ENCODE data around the gene CHCHD6. TPM values are rescaled to one million over a fixed set of nuclear protein-coding genes. Genes with fewer than 3 reads are reported as not detected.
A peak's percentile ranks its signal among the peaks of the same experiment; 100 is the strongest.

CHCHD6 gene
- total and polyA plus RNA-seq, 2 of the 4 experiments (the other 2 are of a cell fraction) = 18.8 to 28.9 TPM

DNA sequence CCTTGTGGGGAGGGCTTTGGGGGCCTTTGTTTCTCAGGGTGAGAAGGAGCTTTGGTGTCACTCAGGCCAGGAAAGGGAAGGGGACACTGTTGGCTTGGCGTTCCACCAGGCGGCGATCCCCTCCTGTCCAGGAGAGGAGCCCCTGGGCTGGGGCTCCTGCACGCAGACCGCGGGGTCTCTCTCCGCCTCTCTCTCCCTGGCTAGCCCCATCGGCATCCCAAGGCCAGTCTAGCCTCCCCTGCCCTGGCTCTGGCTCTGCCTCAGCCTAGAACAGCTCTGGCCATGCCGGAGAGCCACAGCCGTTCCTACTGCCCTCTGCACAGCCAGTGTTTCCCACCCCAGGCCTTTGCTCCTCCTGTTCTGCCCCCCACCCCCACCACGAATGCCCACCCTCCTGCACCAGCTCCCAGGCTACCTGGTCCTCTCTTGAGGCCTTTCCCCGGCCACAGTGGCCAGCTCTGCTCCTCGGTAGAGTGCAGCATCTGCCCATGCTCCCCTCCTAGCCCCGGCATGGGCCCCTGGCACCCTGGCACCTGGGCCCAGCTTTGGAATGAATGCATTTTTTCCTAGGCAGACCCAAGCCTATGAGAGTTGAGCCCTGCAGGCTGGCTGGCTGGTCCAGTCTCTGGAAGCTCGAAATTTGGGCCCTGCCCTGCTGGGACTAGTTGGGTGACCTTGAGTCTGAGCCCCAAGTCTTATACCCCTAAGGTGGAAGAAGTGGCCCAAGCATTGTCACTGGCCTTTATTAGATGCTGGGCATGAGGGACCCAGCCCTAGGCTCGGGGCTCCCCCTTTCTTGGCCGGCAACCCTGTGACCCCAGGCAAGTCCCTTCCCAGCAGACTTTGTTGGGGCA is 281.3 kb downstream of the CHCHD6 start:
- Histone ChIP-seq H3K27me3 (ENCODE audit: control insufficient read depth, insufficient read depth, low read length) (no peaks in the 10 kb centered on the region), H4K20me1 (ENCODE audit: insufficient read depth, low read length) (peaks cover 66% of the 10 kb centered on the region), H3K4me1 (ENCODE audit: control insufficient read depth, insufficient read depth, low read length) (peaks cover 14% of the 10 kb centered on the region; the same call in 1 of the 2 replicates), H2BK20ac (ENCODE audit: low read depth, low read length) (no peak overlapping the region), H3K4me3 (ENCODE audit: insufficient read depth, low read depth, low read length) (no peak overlapping the region), H4K5ac (ENCODE audit: low read depth, low read length) (no peak overlapping the region), H3K23ac (ENCODE audit: low read depth, low read length) (no peak overlapping the region; the same call in 1 of the 2 replicates), H2BK5ac (ENCODE audit: low read depth, low read length, poor library complexity, severe bottlenecking) (no peak overlapping the region), H3K9me1 (ENCODE audit: insufficient read depth, low read length) (peaks cover 8% of the 10 kb centered on the region; the same call in 1 of the 2 replicates), H2BK15ac (ENCODE audit: low read depth, low read length) (no peak overlapping the region), H4K91ac (ENCODE audit: insufficient read depth, low read depth, low read length) (no peak overlapping the region), H3K14ac (replicated peaks; ENCODE audit: low read depth, low read length) (no peak overlapping the region), H2AK5ac (ENCODE audit: low read depth, low read length) (0 out of 2 replicates have a peak overlapping the region, but pooled peaks have one; percentile 4), H3K4me2 (ENCODE audit: low read depth, low read length) (no peak overlapping the region; the same call in 1 of the 2 replicates), H3K36me3 (ENCODE audit: control insufficient read depth, insufficient read depth, low read length) (peaks cover 20% of the 10 kb centered on the region), H4K8ac (ENCODE audit: low read depth in 2 of 2, low read length in 2 of 2) (no peak overlapping the region), H3K79me1 (ENCODE audit: low read depth in 1 of 2, low read length in 2 of 2) (peaks cover 20 to 63% of the 10 kb centered on the region in 2 experiments; a peak in 3 of 4 replicates), H3K4ac (ENCODE audit: low read depth, low read length) (no peak overlapping the region), H3K27ac (ENCODE audit: insufficient read depth, low read length) (no peak overlapping the region), H2AFZ (replicated peaks; ENCODE audit: low read length, poor library complexity) (no peak overlapping the region), H2BK120ac (ENCODE audit: low read depth, low read length) (no peak overlapping the region), H2AK9ac (replicated peaks; ENCODE audit: low read depth, low read length, poor library complexity) (peak overlapping the region; percentile 35), H3K9me3 (ENCODE audit: control insufficient read depth, insufficient read depth, low read length) (no peaks in the 10 kb centered on the region), H3K18ac (ENCODE audit: low read depth, low read length) (no peak overlapping the region), H3K9ac (ENCODE audit: low read depth, low read length) (no peak overlapping the region), H3K56ac (ENCODE audit: extremely low read depth, insufficient read depth, low read length) (no peak overlapping the region)
- ChIA-PET POLR2A (ENCODE audit: unreplicated experiment) (no interaction called here), CTCF (interaction anchor here (0.8 kb wide), 1 partner anchor 112 kb away, joined by 3 read pairs; no protein-coding TSS in a partner anchor)
- DNase-seq (no peak), ATAC-seq (ENCODE audit: low read depth) (no peak)
- BruUV-seq (replicated peaks) = no TSS peak
- TF ChIP-seq POLR2A (IDR thresholded peaks at IDR 0.05; ENCODE audit: low read depth, low read length) (no peak), MXI1 (IDR thresholded peaks at IDR 0.05; ENCODE audit: borderline replicate concordance, low read depth, low read length) (no peak)
- TF ChIP-seq, protein P1, sequence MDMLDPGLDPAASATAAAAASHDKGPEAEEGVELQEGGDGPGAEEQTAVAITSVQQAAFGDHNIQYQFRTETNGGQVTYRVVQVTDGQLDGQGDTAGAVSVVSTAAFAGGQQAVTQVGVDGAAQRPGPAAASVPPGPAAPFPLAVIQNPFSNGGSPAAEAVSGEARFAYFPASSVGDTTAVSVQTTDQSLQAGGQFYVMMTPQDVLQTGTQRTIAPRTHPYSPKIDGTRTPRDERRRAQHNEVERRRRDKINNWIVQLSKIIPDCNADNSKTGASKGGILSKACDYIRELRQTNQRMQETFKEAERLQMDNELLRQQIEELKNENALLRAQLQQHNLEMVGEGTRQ (IDR thresholded peaks at IDR 0.05; ENCODE audit: low read depth, low read length) = no peak
- TF ChIP-seq, protein P2, sequence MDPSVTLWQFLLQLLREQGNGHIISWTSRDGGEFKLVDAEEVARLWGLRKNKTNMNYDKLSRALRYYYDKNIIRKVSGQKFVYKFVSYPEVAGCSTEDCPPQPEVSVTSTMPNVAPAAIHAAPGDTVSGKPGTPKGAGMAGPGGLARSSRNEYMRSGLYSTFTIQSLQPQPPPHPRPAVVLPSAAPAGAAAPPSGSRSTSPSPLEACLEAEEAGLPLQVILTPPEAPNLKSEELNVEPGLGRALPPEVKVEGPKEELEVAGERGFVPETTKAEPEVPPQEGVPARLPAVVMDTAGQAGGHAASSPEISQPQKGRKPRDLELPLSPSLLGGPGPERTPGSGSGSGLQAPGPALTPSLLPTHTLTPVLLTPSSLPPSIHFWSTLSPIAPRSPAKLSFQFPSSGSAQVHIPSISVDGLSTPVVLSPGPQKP (IDR thresholded peaks at IDR 0.05; ENCODE audit: borderline replicate concordance, low read depth, low read length) = no peak
- intact Hi-C loops (cut with micrococcal nuclease) (loop anchor here (10.0 kb wide), 1 partner anchor 469 kb away; no protein-coding TSS in a partner anchor), dilution Hi-C loops (cut with HindIII; ENCODE audit: low sequenced_read_pairs, unreplicated experiment) (no loop called here), in situ Hi-C loops (cut with MboI; ENCODE audit: low sequenced_read_pairs) (no loop called here)
- WGBS, 2 experiments (ENCODE audit: extremely low coverage in 2 of 2, insufficient read length in 1 of 2) = 87% methylated on average over 3 of the region's 17 CpGs; no CpG with 5 or more reads in 1 of the 2 experiments

All from IMR-90 (cell line).